ENCODE measurements around the gene SAMM50.
"Not testable (repeated sequence)": the region's sequence is repeated elsewhere in the genome, so short reads cannot be mapped to it uniquely, and the experiment has no call there.

Gene SAMM50

GRCh38 chr22:44004104-44004460 is 48.8 kb downstream of the SAMM50 start:
- DNase-seq: no peak

- no peak for DNase-seq
Measured at GRCh38 chr22:44005524-44005923, 50.3 kb downstream of the SAMM50 start.

- no peak for DNase-seq
Measured at GRCh38 chr22:44012162-44012561, 56.9 kb downstream of the SAMM50 start.

GRCh38 chr22:44012591-44012990 is 57.3 kb downstream of the SAMM50 start:
- no peak for DNase-seq

GRCh38 chr22:44014241-44014640 is 59.0 kb downstream of the SAMM50 start:
- DNase-seq: no peak

GRCh38 chr22:44016586-44016985 is 61.3 kb downstream of the SAMM50 start:
- DNase-seq: not testable (repeated sequence)

- DNase-seq: no peak
Measured at GRCh38 chr22:44018594-44018993, 63.4 kb downstream of the SAMM50 start.

GRCh38 chr22:44019416-44019815 is 64.2 kb downstream of the SAMM50 start:
- no peak for DNase-seq

GRCh38 chr22:44019846-44020245 is 64.6 kb downstream of the SAMM50 start:
- no peak for DNase-seq

GRCh38 chr22:44020981-44021380 is 65.7 kb downstream of the SAMM50 start:
- no peak for DNase-seq

- peak; percentile 71 for DNase-seq
Measured at GRCh38 chr22:44023404-44024287, 68.4 kb downstream of the SAMM50 start.

GRCh38 chr22:44024288-44024921 is 69.2 kb downstream of the SAMM50 start, which contains the start of gene PARVB:
PARVB (plus strand) TSS chr22:44024302; CDS start chr22:44024340, 38 bp downstream.
- peak; percentile 50 for DNase-seq

- DNase-seq: peak; percentile 14
Measured at GRCh38 chr22:44025171-44026065, 70.2 kb downstream of the SAMM50 start.

GRCh38 chr22:44026066-44026629 is 70.9 kb downstream of the SAMM50 start:
- no peak for DNase-seq

GRCh38 chr22:44026630-44027511 is 71.6 kb downstream of the SAMM50 start:
- DNase-seq: peak; percentile 81

GRCh38 chr22:44028091-44028490 is 72.8 kb downstream of the SAMM50 start:
- DNase-seq: no peak

- no peak for DNase-seq
Measured at GRCh38 chr22:44029069-44029468, 73.8 kb downstream of the SAMM50 start.

GRCh38 chr22:44030051-44030701 is 74.9 kb downstream of the SAMM50 start:
- DNase-seq: no peak

- no peak for DNase-seq
Measured at GRCh38 chr22:44030702-44031082, 75.5 kb downstream of the SAMM50 start.

GRCh38 chr22:44031158-44031952 is 76.1 kb downstream of the SAMM50 start:
- DNase-seq: peak; percentile 21

All from activated CD4-positive, alpha-beta T cell treated with anti-CD3 and anti-CD28 coated beads, Interleukin-2, Interleukin-6, amounts not matched to agents 100 ng/mL and 50 ng/mL, durations not matched to agents 16 hours and 8 hours (primary cell).